Effector CD4-positive, alpha-beta T cell (primary cell): ENCODE data around the gene MMP1.
"Not testable (repeated sequence)": the region's sequence is repeated elsewhere in the genome, so short reads cannot be mapped to it uniquely, and the experiment has no call there.

Experiments
- DNase-seq: peaks from one replicate; pipeline ENCODE4 v3.0.0-alpha.2; 2020

The MMP1 gene

GRCh38 chr11:102757823-102758549 lies 40.0 kb downstream of the MMP1 start:
- no peak for DNase-seq

GRCh38 chr11:102753267-102753666 lies 44.7 kb downstream of the MMP1 start:
- no peak for DNase-seq

- no peak for DNase-seq
Measured at GRCh38 chr11:102751673-102752072, 46.3 kb downstream of the MMP1 start.

- no peak for DNase-seq
Measured at GRCh38 chr11:102749101-102749722, 48.7 kb downstream of the MMP1 start.

GRCh38 chr11:102746746-102747578 lies 51.0 kb downstream of the MMP1 start:
- DNase-seq, result not testable (repeated sequence)
